ENCODE data around the gene CLHC1.
"Not testable (repeated sequence)": the region's sequence is repeated elsewhere in the genome, so short reads cannot be mapped to it uniquely, and the experiment has no call there.

Gene CLHC1

DNA sequence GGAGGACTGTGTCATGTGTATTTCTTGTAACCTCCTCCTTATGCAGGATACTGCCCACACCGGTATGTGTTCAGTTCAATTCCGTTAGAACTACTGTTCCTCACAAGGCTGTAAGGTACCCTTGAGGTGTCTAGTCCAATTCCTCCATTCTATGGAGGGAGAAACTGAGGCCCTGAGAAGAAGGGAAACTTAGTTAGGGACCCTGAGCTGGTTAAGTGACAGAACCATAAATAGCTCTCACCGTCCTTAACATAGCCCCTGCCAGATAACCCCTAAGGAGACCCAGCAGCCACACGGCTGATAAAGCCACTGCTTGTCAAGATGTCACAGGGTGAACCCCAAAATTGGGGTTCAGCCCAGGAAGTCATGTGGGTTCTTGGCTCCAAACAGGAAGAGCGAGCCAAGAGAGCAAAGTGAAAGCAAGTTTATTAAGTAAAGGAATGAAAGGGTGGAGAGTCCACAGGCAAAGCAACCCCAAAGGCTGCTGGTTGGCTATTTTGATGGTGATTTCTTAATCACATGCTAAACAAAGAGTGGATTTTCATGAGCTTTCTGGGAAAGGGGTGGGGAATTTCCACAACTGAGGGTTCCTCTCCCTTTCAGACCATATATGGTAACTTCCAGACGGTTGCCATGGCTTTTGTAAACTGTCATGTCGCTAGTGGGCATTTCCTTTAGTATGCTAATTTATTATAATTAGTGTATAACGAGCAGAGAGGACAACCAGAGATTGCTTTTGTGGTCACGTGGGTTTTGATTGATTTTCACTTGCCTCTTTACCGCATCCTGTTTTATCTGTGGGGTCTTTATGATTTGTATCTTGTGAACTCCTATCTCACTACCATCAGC lies 98.4 kb downstream of the CLHC1 start:
- no peak for DNase-seq

DNA sequence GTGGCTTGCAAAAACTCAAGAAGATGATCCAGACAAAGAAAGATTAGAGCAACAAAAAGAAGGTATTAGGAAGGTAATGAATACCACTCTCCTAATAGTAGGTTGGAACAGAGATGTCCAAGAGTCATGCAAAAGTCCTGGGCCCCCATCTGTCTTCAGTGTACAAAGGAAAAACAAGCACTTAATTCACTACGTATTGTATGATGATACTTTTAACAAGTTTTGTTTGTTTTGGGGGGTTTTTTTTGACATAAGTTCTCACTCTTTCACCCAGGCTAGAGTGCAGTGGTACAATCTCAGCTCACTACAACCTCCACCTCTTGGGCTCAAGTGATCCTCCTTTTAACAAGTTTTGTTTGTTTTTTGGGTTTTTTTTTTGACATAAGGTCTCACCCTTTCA lies 101.2 kb downstream of the CLHC1 start:
- no peak for DNase-seq

DNA sequence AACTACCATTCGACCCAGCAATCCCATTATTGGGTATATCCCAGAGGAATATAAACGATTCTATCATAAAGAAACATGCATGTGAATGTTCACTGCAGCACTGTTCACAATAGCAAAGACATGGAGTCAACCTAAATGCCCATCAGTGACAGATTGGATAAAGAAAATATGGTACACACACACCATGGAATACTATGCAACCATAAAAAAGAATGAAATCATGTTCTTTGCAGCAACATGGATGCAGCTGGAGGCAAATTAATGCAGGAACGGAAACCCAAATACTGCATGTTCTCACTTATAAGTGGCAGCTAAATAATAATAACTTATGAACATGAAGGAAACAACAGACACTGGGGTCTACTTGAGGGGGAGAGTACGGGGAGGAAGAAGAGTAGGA lies 105.5 kb downstream of the CLHC1 start:
- DNase-seq: not testable (repeated sequence)

Measured in SIG-M5 (cell line).